ENCODE measurements around the gene TMEM273.
A peak's percentile ranks its signal among the peaks of the same experiment; 100 is the strongest.

Gene TMEM273

DNA sequence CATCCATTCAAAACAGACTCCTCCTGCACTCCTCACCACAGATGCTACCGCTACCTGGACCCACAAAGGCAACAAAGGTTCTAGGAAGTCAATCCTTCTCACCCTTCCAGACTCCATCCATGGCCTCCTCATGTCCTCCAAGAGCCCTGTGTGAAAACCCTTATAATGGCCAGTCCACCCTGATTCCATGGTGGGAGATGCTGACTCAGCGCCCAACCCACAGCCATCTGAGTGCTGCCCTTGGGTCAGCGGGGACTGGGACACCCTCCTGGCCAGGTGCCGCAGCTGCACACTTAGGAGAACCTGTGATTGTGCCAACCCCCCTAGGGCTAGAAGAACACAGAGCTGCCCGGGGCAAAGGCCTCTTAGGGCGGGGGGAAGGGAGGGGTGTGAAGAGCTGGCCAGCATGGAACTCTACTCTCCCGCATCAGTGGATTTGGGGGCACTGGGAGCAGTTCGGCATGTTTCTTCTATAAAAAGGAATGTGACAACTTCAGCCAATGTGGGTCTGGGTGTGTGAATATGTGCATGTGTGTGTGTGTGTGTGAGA, 25.4 kb downstream of the TMEM273 start:
- DNase-seq = no peak

DNA sequence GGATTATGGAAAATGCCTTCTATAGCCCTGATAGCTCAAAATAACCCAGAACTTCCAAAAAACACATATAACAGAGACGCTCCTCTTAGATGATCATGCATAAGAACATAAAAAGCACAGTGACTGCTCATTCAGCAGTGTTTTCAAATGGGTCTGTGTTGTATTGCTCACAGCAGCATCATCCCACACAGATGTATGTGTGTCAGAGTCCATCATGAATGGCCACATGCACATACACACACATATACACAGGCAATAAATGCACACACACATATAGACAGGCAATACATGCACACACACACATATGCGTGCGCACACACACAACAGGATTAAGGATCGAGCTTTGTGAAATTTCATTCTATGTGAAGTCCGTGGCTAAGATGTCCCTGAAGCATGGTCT, 26.1 kb downstream of the TMEM273 start:
- no peak for DNase-seq

DNA sequence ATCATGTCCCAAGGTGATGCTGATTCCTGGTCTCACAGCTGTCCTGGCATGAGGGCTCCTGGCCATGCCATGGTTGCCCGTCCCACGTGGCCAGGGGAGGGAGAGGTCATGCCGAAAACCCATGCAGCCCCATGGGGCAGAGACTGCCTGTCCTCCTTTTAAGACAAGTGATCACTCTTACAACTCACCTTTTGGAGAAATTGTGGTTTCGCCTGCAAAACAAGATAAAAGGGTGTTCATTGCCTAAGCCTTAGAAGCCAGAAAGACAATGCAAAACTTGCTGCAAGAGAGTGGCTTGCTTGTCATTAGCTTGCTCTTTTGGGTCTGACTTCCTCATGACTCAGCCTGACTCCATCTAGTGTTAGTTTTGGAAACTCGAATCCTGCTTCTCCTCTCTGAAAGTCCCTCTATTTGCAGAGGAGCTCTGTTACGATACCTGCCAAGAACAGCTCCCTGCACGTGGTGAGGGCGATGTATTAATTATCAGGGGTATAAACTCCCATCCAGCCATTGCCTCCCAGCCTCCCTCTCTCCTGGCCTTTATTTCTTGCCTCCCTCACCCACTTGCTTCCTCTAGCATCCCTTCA, 26.7 kb downstream of the TMEM273 start:
- DNase-seq = peak; percentile 79

DNA sequence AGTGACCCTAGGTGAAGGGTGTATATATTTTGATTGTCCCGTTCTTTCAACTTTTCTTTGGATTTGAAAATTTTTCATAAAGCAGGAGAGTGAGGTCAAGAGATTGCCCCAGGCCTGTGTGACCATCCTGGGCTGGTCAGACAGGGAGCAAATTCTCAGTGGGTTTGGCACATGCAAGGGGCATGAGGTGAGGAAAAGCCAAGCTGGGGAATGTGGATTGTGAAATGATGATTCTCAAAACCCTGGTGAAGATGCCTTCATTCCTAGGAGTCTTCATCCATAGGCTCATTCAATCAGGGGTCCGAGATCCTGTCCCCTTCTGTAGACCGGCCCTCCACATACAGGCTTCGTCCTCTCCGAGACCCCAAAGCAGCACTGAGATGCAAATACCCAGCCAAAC, 27.4 kb downstream of the TMEM273 start:
- no peak for DNase-seq

DNA sequence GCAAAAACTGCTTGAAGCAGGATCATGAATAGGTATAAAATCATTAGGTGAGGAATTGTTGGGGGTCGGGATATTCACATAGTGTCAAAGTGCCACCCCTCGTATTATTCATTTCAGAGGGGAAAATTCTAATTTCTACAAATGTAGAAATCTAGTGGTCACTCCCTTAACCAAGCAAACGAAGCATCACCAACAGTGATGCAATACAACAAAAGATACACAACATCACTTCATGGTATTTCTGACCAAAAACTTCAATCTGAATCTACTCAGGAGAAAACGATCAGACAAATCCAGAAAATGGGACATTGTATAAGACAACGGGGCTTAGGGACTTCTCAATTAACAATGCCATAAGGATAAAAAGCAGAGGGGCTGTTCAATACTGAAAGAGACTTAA, 28.1 kb downstream of the TMEM273 start:
- no peak for DNase-seq

DNA sequence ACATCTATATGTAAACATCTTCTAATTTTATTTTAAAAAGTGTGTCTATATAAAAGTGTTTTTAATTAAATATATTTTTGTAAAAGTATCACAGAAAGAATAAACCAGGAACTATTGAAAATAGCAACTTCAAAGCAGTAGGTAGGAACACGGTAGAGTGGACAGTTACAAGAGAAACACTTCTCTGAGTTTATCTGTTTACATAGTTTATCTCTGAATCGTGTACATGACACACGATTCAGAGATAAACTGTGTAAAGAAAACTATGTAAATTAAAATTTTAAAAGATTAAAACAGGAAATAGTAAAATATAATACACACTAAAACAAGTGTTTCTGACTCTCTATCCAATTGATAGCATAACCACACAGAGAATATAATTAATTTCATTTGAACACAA, 29.3 kb downstream of the TMEM273 start:
- DNase-seq = no peak

DNA sequence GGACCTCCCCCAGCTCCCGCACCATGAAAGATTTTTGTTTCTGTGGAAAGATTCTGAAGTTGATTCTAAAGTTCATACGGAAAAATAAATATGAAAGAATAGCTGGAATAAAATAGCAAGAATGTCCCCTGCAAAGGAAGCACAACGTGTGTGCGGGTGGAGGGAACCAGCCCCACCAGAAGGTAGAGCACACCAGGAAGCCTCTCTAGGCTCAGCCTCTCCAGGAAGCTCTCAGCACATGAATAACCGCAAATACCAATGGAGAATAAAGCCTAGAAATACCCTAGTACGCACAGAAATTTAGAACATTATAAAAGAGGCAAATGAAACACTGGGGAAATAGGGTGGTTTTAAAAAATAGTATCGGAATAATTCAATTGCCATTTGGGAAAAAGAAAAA, 29.8 kb downstream of the TMEM273 start:
- no peak for DNase-seq

DNA sequence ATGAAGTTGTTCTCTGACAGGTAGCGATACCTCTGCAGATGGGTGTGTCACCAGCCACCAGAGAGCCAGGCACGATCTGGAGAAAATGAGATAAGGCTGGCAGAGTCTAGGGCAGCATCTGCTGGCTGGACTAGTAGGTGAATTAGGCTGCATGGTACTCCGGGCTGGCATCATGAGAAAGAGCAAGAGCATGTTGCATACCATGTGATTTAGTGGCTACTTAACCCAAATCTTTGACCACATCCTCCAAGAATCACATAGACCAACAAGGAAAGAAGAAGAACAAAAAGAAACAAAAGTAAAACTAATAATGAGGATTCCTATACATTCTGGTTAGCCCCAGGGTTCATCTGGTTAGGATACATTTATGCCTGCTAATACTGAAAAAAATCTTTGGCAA, 31.0 kb downstream of the TMEM273 start:
- DNase-seq = no peak

DNA sequence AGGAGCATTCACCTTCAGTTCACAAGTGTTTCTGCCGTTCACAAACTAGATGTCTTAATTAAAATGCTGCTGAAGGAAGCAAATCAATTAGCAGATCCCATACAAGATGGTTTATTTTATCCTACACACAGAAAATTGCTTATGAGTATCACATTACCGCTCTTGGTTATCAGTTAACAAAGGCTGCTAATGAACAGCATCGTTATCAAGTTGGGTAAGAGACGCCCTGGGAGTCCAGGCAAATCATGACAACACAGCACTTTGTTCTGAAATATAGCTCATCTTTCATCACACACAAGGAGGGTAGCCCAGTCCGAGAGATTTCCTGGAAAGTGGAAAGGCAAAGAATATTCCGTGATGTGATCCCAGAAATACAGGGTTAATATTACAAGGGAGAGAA, 33.5 kb downstream of the TMEM273 start:
- DNase-seq = no peak

DNA sequence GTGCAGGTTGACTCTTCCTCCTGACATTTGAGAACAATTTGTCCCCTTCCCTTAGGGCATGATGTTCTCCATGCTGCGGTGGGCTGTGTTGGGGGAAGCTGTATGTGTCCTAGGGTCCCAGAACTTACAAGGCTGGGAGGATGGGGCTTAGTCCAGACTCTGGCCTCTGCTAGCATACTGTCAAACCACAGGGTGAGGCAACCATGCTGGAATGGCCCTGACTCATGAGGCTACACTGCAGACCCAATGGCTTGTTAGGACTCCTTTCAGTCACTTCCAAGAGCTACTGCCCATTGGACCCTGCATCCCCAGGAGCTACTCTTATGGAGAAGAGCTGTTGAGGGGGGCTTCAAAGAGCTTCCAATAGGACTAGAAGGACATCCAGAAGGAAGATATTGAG, 34.2 kb downstream of the TMEM273 start:
- DNase-seq = no peak

DNA sequence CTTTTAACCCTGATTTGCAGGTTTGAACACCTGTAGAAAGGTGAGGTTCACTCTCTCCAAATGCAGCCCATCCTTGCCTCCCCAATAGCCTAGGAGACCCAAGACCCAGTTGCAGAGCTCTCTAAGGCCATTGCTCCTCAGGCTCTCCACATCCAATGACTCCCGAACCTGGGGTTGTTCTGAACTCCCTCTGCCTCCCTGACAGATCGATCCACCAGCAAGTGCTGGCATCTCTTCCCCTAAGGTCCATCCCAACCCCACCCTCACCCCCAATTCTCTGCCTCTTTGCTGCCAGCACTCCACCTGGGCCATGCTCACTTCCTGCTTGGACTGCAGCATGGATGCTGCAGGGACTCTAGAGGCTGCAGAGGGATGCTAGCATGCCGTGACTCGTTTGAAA, 35.1 kb downstream of the TMEM273 start:
- DNase-seq = no peak

DNA sequence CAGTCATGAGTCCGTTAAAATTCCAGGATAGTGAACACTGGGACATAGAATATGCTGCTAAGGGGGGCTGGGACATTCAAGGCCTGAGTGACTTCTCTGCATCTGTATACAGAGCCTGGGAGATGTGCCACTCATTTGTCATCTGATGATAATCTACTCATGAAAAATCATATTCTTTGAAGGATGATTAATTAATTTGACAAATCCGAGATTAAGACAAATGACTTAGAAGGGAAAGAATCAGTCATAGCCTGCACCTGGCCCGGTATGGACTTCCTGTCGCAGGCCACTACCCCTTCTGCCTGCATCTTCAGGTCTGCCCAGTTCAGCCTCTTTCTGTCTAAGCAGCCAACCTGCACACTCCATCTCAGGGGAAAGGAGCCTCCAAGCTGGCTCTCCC, 35.5 kb downstream of the TMEM273 start:
- no peak for DNase-seq

DNA sequence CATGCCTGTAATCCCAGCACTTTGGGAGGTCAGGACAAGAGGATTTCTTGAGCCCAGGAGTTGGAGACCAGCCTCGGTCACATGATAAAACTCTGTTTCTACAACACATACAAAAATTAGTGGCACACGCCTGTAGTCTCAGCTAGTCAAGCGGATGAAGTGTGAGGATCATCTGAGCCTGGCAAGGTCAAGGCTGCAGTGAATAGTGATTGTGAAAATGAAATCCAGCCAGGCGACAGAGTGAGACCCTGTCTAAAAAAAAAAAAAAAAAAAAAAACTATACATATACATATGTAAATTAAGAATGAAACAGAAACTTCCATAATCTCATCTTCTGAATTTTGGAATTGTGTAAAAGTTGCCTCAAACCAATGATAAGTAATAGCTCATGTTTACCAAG, 36.2 kb downstream of the TMEM273 start:
- no peak for DNase-seq

DNA sequence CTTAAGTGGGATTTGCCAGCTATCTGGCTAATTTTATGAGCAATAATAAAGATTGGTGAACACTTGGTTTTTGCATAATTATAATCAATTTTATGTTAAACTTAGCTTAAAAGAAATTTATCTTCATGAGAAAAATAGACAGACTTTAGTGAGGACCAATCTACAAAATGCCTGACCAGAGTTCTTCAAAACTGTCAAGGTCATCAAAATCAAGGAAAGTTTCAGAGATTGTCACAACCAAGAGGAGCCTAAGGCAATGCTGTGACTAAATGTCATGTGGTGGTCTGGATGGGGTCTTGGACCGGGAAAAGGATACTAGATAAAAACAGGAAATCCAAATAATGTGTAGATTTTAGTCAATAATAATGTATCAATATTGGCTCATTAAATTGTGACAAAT, 36.7 kb downstream of the TMEM273 start:
- no peak for DNase-seq

DNA sequence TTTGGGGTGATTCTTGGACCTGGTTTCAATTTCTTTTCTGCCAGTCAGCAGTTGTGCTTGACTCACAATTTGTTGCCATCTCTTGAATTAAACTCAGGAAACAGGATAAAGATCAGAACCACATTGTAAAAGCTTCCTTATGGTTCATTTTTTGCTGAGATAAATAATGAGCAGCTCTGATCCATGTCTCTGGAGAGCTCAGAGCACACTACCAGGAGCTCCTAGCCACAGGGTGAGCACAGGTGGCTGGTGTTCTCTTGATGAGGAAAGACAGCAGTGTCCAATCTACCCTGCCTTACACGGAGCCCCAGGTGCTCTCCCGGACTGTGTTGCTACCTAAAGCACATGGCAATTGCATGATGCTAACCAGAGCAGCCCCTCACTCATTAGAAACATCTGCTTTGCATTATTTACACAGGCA, 37.2 kb downstream of the TMEM273 start:
- DNase-seq = no peak

DNA sequence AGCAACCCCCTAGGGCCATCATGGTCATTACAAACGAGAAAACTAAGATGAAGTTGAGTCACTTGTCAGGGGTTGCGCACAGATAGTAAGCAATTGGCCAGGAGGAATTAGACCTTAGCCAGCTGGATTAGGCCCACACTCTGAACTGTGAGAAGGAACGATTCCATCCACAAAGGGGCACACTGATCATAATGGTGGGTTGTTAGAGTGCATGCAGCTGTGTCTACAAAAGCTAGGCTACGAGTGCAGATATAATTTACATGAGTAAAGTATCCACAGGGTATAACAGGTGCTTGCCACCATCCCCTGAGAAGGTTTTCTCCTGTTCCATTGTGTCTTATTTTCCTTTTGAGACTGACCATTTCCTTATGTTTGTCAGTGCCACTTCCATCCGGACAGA, 37.8 kb downstream of the TMEM273 start:
- no peak for DNase-seq

DNA sequence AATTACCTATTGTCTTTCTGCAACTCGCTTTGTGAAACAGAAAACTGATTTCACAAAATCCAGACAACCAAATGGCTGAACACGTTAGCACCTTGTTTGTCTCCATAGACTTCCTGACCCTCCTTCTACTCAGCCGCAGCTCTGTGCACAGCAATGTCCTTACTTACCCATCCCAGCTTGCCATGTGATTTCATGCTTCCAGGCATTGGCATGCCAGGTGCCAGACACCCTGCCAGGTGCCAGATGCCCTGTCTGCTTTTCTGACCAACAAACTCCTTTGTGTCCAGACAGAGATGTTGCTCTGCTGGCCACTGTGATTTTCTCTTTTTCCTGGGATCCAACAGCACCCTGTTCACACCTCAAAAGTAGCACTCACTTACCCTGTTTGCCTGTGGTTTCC, 38.3 kb downstream of the TMEM273 start:
- no peak for DNase-seq

DNA sequence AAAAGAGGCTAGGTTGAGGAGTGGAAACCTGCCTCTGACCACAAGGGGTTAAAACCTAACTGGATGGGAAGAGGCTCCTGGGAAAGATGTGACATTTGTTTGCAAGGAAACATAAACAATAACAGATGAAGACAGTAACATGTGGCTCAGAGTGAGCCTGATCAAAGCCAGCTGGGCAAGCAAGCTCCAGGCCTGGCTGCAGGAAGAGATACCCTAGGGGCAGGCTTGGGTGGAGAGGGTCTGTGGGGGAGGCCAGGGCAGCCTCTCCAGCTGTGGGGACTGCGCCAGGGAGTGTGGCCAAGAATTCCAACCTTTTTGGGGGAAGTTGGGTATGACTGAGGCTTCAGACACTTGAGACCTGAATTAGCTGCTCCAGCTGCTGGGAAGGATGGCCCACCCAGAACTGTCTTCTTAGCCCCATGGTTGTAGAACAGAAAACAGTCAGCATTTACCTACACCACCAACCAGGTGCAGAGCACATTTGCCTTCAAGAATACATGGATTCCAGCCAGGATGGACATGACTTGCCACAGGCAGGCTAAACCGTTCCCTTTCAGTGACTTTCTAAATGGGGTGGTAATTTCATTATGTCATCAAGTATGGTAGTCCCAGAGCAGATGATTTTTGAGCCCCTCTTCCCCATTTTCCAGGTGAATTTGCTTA, 44.0 kb downstream of the TMEM273 start:
- no peak for DNase-seq

DNA sequence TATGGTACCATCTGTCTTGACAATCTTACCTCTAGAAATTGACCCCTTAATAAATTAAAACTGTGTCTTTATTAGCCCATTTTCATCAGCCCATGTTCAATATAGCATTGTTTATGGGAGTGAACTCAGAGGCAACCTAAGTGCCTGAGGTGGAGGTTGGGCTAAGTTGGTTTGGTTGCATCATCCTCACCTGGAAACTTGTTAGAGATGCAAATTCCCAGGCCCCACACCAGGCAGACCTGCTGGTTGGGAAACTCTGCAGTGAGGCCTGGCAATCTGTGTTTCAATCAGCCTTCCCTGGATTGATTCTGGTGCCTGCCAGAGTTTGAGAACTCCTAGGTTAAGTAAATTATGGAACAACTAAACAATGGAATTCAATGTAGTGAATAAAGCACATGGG, 44.9 kb downstream of the TMEM273 start:
- DNase-seq = no peak

DNA sequence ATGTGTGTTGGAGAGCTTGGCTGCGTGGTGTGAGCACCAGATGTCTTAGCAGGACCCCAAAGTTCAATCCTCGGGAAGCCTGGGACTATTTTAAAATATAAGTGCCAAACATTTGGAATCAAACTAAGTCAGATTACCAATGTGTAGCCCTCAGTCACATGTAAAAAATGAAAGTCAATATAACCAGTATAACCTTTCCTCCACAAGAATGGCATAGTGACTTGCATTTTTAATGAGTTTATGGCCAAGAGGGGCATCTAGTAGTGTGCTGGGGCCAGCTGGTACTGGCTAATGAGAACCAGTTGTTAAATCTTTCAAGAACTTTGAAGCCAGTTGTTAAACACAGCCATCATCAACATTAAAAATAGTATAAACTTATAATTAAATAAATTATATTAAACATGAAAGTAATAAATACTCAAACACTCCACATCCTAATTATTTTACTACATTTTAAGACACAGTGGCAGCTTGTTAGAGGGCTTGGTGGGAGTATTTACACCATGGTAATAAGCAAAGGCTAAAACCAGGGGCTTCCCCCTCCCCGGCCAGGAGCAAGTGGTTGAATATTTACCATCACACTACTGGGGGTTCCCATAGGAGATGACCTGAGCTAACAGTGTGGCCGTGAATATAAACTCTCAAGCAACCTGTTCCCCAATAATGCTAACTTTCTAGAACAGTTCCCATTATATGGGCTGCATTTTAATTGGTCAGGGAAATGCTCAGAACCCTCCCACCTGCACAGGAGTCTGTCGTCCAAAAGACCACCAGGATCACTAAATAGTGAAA, 46.5 kb downstream of the TMEM273 start:
- no peak for DNase-seq

DNA sequence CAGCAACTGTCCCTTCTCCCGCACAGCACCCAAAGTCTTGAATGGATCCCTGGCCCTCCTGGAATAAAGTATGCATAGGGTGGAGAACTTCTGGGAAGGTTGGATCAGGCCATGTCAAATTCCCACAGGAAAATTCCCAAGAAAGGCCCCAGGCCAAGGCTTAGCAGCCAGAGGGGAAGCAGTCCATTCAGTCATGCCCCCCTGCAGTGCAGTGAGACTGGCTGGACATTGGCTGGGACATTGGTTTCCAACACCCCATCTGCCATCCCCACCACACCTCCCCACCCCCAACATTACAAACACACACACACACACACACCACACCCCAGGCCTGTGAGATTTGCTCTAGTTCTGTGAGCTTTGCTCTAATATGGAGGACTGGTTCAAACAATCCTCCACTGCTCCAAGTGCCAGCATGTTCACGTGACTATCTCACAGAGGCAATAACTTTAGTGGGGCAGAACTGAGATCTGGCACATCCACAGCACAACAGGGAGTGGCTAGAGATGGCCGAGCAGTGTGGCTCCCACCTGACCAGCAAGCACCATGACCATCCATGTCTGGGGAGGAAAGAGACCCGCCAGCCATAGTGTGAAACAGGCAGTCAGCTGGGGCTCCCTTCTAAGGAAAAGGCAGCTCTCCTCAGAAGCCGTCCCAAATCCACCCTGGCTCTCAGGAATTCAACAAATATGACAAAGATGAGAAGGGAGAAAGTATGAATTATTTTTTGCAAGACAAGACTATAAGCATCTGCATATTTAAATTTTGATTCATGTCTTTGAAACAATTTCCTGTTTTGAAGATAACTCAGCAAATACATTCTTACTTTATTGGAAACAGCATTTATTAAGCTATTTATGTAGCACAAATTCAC, 47.6 kb downstream of the TMEM273 start:
- no peak for DNase-seq

DNA sequence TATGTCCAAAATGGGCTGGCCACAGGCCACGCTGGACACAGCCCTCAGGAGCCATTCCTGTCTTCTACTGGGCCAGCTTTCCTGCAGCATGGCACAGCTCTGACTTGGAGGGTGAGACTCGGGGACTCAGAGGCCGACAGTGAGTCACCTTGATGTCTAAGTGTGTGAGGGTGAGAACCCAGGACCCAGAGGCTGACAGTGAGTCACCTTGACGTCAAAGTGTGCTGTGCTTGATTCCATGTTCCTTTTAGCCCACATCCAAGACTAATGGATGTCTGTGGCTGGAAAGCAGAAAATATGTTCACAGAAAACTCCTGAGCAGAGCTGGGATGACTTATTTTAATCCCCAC, 48.4 kb downstream of the TMEM273 start:
- DNase-seq = no peak
